DND-41 (cell line): ENCODE measurements around the gene NFATC3.

Experiments
- CTCF ChIP-seq: IDR thresholded peaks from 2 replicates; pipeline ENCODE4 v1.5.1; 2012; ENCODE audit warnings: borderline replicate concordance, low read length, moderate library complexity, mild to moderate bottlenecking; ENCODE audit not compliant: poor library complexity, severe bottlenecking; ENCODE audit errors: extremely low read depth
- EZH2 ChIP-seq: IDR thresholded peaks from 3 replicates; pipeline ENCODE4 v1.6.1; 2012; ENCODE audit warnings: borderline replicate concordance, low read depth, mild to moderate bottlenecking, moderate library complexity, low read length, inconsistent platforms; ENCODE audit not compliant: severe bottlenecking

DNA sequence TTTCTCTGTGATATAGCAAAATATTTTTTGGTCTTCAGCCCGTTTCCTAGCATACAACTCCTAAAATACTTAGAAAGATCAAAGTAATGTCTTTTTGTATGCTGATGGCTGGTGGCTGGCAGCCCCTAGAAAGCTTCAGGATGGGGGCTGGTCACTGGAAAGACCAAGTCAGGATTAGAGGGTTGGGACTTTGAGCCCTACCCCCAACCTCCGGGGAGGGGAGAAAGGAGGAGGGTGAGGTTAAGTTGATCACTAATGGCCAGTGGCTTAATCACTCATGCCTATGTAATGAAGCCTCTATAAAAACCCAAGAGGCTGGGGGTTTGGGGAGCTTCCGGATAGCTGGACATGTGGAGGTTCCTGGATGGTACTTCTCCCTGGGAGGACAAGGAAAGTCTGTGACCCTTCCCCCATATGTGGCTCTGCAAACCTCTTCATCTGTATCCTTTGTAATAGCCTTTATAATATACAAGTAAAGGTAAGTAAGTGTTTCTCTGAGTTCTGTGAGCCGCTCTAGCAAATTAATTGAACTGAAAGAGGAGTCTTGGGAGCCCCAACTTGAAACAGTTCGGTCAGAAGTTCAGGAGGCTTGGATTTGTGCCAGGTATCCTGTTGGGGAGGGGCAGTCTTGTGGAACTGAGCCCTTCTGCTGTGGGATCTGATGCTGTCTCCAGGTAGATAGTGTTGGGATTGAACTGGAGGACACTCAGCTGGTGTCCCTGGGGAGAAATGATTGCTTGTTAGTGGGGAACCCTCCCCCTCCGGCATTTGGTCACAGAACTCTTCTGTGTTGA lies 182.6 kb downstream of the NFATC3 start:
- no peak for TF ChIP-seq CTCF
- no peak for TF ChIP-seq EZH2
